ENCODE results near the gene POLR1B.
A peak's percentile ranks its signal among the peaks of the same experiment; 100 is the strongest.
"Not testable (repeated sequence)": the region's sequence is repeated elsewhere in the genome, so short reads cannot be mapped to it uniquely, and the experiment has no call there.

POLR1B gene

GRCh38 chr2:112603731-112604130 is 61.5 kb downstream of the POLR1B start:
- no peak for DNase-seq

DNA sequence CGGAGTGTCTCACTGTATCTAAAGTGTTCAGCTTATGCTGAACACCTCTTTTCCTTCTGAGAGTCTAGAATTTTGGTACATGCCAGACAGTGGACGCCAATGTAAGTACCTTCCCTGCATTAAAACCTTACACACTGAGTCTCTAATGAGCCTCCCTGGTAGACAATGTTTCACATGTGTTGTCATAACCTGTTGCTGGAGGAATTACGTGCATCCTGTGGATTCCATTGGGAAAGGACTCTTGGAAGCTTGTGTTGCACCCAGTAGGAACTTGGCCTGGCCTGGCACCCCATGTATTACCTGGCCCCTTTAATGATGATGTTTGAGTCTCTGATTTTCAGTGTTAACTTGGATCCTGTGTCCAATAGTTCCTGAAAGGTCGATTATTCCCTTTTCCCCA is 62.7 kb downstream of the POLR1B start:
- DNase-seq = no peak

GRCh38 chr2:112605926-112606325 is 63.7 kb downstream of the POLR1B start:
- no peak for DNase-seq

DNA sequence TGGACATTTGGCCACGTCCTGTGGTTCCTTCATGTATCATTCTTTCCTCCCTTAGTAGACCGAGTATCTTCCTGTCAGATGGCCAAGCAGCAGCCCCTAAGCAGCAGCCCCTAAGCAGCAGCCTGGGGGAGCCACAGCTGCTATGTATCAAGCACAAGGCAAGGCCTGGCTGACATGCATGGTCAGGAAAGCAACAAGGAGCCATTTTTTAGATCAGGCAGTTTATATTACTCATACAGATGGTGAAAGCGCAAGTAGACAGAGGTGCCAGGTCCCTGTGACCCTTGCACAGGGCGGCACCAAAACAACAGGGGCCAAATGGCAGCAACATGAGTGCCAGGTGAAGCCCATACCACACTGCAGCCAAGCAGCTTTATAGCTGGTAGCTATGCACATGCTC is 64.3 kb downstream of the POLR1B start:
- DNase-seq = no peak

DNA sequence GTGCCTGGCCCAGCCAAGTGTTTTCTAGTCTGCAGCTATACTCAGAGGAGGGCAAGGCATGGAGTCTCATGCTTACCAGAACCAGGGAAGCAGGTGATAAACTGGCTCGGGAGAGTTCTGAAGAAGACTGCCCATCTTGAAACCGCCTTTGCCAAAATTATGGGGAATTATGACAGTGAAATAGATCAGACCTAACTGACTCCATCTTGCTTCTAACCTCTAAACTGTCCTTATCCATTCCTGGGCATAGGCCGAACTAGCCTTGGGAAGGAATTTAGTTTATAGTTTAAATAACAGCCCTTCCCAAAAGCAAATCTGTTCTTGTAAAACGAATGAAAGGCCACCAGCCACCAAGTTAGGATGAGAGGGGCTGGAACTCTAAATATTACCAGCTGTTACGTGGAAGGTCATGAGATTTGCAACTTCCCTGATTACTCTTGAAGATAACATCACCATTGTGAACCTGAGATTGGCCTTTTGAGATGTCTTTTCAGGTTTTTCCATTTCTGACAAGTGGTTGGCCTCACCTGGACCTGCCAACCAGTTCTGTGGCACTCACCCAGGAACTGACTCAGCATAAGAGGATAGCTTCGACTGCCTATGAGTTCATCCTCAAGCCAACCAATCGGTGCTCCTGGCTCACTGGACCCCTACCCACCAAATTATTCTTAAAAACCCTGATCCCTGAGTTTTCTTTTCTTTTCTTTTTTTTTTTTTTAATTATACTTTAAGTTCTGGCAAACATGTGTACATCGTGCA is 65.6 kb downstream of the POLR1B start:
- DNase-seq = no peak

GRCh38 chr2:112609320-112609719 is 67.1 kb downstream of the POLR1B start:
- DNase-seq = not testable (repeated sequence)

DNA sequence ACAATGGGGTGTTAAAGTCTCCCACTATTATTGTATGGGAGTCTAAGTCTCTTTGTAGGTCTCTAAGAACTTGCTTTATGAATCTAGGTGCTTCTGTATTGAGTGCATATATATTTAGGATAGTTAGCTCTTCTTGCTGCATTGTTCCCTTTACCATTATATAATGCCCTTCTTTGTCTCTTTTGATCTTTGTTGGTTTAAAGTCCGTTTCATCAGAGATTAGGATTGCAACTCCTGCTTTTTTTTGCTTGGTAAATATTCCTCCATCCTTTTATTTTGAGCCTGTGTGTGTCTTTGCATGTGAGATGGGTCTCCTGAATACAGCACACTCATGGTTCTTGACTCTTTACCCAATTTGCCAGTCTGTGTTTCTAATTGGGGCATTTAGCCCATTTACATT is 70.0 kb downstream of the POLR1B start:
- DNase-seq = not testable (repeated sequence)

DNA sequence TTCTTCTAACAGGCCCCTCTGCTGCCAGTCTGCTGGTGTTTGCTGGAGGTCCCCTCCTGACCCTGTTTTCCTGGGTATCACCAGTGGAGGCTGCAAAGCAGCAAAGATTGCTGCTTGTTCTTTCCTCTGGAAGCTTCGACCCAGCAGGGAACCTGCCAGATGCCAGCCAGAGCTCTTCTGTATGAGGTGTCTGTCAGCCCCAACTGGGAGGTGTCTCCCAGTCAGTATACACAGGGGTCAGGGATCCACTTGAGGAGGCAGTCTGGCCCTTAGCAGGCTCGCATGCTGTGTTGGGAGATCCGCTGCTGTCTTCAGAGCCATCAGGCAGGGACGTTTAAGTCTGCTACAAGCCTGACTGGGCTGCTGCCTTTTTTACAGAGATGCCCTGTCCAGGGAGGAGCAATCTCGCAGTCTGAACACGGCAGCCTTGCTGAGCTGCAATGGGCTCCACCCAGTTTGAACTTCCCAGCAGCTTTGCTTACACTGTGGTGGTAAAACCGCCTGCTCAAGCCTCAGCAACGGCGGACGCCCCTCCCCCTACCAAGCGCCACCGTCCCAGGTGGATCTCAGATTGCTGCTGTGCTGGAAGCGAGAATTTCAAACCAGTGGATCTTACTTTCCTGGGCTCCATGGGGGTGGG is 72.1 kb downstream of the POLR1B start:
- no peak for DNase-seq

DNA sequence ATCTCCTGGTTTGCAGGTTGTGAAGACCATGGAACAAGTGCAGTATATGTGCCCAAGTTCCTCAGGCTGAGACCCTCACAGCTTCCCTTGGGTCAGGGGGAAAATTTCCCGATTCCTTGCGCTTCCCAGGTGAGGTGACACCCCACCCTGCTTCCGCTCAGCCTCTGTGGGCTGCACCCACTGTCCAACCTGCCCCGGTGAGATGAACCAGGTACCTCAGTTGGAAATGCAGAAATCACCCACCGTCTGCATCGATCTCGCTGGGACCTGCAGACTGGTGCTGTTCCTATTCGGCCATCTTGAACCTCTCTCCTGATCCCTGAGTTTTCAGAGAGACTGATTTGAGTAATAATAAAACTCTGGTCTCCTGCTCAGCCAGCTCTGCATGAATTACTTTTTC is 72.8 kb downstream of the POLR1B start:
- no peak for DNase-seq

- DNase-seq = not testable (repeated sequence)
Observed at GRCh38 chr2:112615798-112616197, 73.5 kb downstream of the POLR1B start.

DNA sequence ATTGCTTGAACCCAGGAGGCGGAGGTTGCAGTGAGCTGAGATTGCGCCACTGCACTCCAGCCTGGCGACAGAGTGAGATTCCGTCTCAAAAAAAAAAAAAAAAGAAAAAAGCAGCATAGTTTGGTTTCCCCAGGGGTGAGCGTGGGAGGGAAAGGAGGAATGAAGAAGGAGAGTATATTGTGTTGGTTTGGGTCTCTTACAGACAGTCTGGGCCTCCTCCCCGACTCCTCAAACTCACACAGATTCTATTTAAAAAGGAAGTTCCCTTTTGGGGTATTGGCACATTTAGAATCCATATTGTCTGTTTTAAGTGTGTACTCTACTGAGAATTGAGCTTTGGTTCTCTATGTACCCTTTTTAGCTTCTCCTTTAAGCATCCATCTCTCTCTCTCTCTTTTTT is 76.1 kb downstream of the POLR1B start:
- no peak for DNase-seq

DNA sequence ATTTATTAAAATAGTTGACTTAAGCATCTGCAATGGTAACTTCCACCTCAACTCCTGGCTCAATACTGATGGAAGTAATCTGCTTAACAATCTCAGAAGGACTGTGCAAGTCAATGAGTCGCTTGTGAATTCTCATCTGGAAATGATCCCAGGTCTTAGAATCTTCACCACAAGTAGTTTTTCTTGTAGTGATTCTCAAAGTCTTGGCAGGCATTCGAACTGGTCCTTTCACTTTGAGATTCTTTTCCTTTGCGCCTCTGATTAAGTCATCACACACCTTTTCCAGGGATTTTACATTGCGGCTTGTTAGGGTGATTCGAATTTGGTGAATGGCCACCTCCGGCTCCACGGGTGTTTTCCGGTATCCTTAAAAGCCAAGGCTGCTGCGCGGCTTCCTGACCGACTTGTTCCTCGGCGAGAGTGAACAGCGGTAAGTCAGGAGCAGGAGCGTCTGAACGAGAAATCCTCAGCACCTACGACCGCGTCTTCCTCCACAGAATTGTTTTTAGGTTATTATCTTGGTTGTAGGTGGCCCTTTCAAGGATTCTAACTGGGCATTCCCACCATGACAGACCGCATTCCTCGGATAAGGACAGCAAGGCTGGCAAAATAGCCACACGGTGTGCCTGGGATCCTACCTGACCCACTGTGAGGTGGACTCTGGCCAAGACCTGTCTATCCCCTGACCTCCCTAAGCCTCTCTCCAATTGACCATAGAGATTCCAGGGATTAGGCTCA is 79.7 kb downstream of the POLR1B start:
- no peak for DNase-seq

GRCh38 chr2:112622528-112622849 is 80.2 kb downstream of the POLR1B start:
- no peak for DNase-seq

DNA sequence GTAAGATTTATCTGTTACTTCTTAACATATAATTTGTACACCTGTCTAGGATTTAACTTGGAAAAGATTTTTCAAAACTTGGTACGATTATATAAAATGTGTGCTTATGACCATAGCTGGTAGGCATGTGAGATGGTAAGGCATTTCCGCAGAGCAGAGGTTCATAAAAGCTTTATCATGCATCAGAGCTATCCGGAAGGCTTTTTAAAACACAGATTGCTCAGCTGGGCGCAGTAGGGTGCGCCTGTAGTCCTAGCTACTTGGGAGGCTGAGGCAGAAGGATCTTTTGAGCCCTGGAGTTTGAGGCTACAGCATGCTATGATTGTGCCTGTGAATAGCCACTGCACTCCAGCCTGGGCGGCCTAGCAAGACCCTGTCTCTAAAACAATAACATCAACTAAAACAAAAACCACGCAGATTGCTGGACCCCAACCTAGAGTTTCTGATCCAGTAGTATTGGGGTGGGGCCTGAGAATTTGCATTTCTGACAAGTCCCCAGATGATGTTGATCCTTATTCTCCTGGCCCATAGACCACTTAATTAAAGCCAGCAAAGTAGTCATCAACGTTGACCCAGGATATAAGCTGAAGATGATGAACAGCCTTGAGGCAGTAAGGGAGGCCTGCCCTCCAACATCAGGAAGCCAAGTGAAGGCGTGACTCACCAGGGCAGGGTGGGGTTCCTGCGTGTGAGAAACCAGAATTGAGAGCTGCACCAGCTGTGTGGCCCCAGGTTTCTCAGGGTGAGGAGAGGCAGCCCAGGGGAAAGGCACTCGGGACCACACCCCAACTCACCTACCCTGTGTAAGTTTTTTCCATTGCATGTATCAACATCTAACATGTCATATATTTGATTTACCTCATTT is 81.9 kb downstream of the POLR1B start:
- peak; percentile 58 for DNase-seq

DNA sequence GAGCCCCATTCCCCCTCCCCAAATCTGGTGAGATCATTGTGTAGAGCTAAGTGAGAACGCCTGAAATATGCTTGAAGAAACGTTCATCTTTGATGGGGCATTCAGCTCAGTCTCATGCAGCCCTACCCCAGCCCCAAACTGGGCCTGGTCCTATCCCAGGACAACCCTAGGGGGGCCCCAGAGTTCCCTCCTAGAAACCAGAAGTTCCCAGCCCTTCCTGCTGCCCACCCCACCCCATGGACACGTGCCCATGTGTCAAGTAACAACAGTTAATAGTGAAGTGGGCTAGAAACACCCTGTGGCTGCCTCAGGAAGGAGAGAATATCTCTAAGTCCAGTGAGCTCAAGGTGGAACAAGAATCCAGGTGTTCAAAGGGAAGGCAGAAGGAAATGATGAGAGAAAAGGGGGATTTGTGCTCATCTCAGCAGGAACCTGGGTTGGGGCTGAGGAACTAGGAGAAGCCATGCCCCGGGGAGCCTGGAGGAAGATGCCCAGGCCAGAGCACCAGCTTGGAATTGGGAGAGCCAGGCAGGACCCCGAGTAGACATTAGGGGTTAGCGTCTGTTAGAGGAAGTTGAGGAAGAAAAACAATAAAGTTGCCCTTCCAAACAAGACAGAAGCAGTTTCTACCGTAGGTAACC is 83.3 kb downstream of the POLR1B start:
- DNase-seq = no peak

GRCh38 chr2:112626604-112627059 is 84.4 kb downstream of the POLR1B start:
- peak; percentile 39 for DNase-seq
